ENCODE measurements around the gene SUCLG1. TPM values are rescaled to one million over a fixed set of nuclear protein-coding genes. Genes with fewer than 3 reads are reported as not detected.

SUCLG1 gene
- total and polyA plus RNA-seq, 10 of the 15 experiments (the other 5 are each of a cell fraction or from before 2014, with no cell fraction given) = 75.4 to 197 (median 93.6) TPM

DNA sequence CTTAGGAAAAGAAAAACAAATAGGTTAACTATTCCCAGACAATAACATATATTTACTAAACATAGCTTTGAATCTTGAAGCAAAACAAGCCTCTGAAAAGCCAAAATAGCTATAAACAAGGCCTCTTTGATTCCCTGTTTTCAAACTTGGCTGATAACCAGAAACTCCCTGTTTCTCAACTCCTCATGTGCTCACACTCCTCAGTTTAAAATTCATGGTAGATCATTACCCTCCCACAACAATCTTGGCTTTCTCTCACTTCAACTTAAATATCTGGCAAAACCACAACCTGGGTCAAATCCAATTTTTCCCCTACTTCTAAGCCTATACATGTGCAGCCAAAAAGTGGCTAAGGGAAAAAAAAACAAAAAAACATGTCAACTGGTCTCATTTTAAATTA, 15.6 kb downstream of the SUCLG1 start:
- ChIA-PET CTCF (interaction anchor here (1.0 to 1.7 kb wide), 2 partner anchors 25 to 1194 kb away, joined by 3 read pairs; no protein-coding TSS in a partner anchor), RAD21 (ENCODE audit: unreplicated experiment) (no interaction called here), POLR2A (no interaction called here), SMC1A (ENCODE audit: uncharacterized antibody, unreplicated experiment) (no interaction called here)
- TF ChIP-seq, protein P1, sequence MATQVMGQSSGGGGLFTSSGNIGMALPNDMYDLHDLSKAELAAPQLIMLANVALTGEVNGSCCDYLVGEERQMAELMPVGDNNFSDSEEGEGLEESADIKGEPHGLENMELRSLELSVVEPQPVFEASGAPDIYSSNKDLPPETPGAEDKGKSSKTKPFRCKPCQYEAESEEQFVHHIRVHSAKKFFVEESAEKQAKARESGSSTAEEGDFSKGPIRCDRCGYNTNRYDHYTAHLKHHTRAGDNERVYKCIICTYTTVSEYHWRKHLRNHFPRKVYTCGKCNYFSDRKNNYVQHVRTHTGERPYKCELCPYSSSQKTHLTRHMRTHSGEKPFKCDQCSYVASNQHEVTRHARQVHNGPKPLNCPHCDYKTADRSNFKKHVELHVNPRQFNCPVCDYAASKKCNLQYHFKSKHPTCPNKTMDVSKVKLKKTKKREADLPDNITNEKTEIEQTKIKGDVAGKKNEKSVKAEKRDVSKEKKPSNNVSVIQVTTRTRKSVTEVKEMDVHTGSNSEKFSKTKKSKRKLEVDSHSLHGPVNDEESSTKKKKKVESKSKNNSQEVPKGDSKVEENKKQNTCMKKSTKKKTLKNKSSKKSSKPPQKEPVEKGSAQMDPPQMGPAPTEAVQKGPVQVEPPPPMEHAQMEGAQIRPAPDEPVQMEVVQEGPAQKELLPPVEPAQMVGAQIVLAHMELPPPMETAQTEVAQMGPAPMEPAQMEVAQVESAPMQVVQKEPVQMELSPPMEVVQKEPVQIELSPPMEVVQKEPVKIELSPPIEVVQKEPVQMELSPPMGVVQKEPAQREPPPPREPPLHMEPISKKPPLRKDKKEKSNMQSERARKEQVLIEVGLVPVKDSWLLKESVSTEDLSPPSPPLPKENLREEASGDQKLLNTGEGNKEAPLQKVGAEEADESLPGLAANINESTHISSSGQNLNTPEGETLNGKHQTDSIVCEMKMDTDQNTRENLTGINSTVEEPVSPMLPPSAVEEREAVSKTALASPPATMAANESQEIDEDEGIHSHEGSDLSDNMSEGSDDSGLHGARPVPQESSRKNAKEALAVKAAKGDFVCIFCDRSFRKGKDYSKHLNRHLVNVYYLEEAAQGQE (IDR thresholded peaks at IDR 0.05; ENCODE audit: low read depth, low read length) = no peak
- TF ChIP-seq RB1 (IDR thresholded peaks at IDR 0.05; ENCODE audit: borderline replicate concordance) (no peak), SREBF1 (IDR thresholded peaks at IDR 0.05; ENCODE audit: low read length) (no peak), CBX3 (IDR thresholded peaks at IDR 0.05; ENCODE audit: borderline replicate concordance, low read depth) (no peak), RAD21 (IDR thresholded peaks at IDR 0.05; ENCODE audit: insufficient read depth, low read depth, low read length) (no peak), WRNIP1 (IDR thresholded peaks at IDR 0.05; ENCODE audit: borderline replicate concordance, low read depth, low read length) (no peak)
- TF ChIP-seq, protein P2, sequence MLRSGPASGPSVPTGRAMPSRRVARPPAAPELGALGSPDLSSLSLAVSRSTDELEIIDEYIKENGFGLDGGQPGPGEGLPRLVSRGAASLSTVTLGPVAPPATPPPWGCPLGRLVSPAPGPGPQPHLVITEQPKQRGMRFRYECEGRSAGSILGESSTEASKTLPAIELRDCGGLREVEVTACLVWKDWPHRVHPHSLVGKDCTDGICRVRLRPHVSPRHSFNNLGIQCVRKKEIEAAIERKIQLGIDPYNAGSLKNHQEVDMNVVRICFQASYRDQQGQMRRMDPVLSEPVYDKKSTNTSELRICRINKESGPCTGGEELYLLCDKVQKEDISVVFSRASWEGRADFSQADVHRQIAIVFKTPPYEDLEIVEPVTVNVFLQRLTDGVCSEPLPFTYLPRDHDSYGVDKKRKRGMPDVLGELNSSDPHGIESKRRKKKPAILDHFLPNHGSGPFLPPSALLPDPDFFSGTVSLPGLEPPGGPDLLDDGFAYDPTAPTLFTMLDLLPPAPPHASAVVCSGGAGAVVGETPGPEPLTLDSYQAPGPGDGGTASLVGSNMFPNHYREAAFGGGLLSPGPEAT (IDR thresholded peaks at IDR 0.05; ENCODE audit: low read depth) = no peak
- TF ChIP-seq, protein P3, sequence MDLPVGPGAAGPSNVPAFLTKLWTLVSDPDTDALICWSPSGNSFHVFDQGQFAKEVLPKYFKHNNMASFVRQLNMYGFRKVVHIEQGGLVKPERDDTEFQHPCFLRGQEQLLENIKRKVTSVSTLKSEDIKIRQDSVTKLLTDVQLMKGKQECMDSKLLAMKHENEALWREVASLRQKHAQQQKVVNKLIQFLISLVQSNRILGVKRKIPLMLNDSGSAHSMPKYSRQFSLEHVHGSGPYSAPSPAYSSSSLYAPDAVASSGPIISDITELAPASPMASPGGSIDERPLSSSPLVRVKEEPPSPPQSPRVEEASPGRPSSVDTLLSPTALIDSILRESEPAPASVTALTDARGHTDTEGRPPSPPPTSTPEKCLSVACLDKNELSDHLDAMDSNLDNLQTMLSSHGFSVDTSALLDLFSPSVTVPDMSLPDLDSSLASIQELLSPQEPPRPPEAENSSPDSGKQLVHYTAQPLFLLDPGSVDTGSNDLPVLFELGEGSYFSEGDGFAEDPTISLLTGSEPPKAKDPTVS (IDR thresholded peaks at IDR 0.05; ENCODE audit: low read depth, low read length) = no peak
- Histone ChIP-seq H3K27me3 (replicated peaks in 1 of 2; ENCODE audit: control insufficient read depth in 2 of 2, insufficient read depth in 2 of 2, low read length in 1 of 2) (no peaks in the 10 kb centered on the region), H3K27ac (ENCODE audit: control insufficient read depth, insufficient read depth) (no peak overlapping the region), H2AFZ (ENCODE audit: control insufficient read depth, low read depth, low read length) (no peak overlapping the region), H4K20me1 (ENCODE audit: control insufficient read depth, insufficient read depth) (no peaks in the 10 kb centered on the region), H3K36me3 (ENCODE audit: control insufficient read depth in 2 of 2, insufficient read depth in 2 of 2, low read length in 1 of 2) (peaks cover 6 to 23% of the 10 kb centered on the region in 2 experiments), H3K4me3 (no peak overlapping the region), H3K9me3 (replicated peaks; ENCODE audit: control insufficient read depth, insufficient read depth, low read length) (no peaks in the 10 kb centered on the region; the same call in 2 of the 3 replicates), H3K4me2 (ENCODE audit: control insufficient read depth, insufficient read depth) (no peak overlapping the region), H3K9ac (ENCODE audit: control insufficient read depth, insufficient read depth, low read length) (no peak overlapping the region), H3K79me2 (ENCODE audit: control insufficient read depth, insufficient read depth, low read length) (no peaks in the 10 kb centered on the region), H3K4me1 (ENCODE audit: control insufficient read depth, insufficient read depth, low read length) (peaks cover 6% of the 10 kb centered on the region)
- DNase-seq (ENCODE audit: low read depth, low spot score) (no peak), ATAC-seq (no peak), FAIRE-seq (no peak)
- intact Hi-C loops (cut with micrococcal nuclease; ENCODE audit: unreplicated experiment) = no loop called here
- no TSS peak for BruUV-seq (replicated peaks)
- in situ Hi-C loops (cut with MboI) = no loop called here

All from GM12878 (cell line).